Iris pigment epithelial cell (primary cell): ENCODE measurements around the gene TTC21A.
A peak's percentile ranks its signal among the peaks of the same experiment; 100 is the strongest.

ENCODE experiments used
- DNase-seq: peaks from one replicate; pipeline ENCODE4 v3.0.0-alpha.2; 2011; ENCODE audit warnings: low read depth

Gene TTC21A

GRCh38 chr3:39136533-39137434, 29.3 kb downstream of the TTC21A start:
- no peak for DNase-seq

DNA sequence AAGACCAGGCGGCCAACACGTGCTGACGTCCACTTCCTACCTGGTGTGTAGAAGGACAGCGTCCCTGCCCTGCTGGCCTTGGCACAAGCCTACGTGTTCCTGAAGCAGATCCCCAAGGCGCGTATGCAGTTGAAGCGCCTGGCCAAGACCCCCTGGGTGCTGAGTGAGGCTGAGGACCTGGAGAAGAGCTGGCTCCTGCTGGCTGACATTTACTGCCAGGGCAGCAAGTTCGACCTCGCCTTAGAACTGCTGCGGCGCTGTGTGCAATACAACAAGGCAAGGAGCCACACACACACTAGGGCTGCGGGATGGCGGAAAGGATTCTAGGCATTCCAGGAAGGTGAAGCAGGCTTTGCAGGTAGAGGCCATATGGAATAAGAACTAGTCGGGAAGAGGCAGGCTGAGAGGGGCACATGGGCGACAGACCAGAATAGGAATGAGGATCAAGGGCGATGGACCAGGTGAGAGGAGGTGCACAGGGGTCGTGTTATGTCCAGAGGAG, 30.0 kb downstream of the TTC21A start:
- no peak for DNase-seq

GRCh38 chr3:39137991-39138803, 30.7 kb downstream of the TTC21A start:
- no peak for DNase-seq

- peak; percentile 51 for DNase-seq
Measured at GRCh38 chr3:39138804-39139415, 31.4 kb downstream of the TTC21A start.

DNA sequence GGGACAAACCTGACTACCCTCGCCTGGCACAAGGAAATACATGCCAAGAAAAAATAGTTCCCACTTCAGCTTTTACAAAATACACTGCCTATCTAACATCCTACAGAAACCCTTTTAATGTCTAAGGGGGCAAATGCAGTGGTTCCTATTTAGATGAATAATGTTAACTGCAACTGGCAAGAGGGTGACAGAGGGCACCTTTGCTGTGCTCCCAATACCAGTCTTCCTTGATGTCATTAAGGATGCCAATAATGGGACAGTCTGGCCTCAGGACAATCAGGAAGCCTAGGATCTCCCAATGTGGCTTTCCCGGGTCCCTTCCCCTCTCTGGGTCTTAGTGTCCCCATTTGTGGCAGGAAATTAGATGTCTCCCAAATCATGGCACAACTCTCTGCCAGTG, 32.0 kb downstream of the TTC21A start:
- no peak for DNase-seq

- no peak for DNase-seq
Measured at GRCh38 chr3:39140341-39140971, 33.0 kb downstream of the TTC21A start.

DNA sequence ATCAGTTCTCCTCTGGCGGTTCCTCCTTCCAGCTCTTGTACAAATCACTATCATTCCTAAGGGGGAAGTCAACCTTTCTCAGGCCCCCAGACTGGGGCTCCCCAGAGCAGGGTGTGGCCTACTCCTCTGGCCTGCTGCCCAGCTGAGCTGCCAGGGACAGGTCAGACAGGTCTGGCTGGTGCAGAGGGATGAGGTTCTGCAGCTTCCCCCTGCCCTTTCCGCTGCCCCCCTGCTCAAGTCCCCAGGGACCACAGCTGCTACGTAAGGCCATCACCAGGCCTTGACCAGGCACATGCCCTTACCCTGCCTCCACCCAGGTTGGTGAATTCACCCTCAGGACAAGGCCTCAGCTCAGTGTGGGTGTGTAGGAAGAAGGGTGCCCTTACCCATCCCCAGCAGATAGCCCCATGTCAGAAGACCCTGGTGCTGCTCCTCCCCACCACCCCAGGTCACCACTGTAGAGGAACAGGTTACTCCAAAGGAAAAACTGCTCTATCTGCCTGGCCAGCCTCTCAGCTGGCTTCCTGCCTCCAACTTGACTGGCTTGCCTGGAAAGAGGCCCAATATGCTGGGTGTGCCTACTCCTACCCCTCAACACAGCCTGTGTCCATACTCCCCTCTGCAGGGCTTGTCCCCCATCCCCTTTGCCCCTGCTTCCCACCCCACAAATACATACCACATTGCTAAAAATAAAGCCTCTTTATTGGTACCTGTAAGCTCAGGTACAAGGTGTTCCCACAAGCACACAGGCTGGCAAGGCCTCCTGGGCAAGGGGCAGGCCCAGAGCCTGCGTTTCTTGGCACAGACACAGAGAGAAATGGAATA, 33.9 kb downstream of the TTC21A start:
- DNase-seq: peak; percentile 63

GRCh38 chr3:39142067-39142466, 34.6 kb downstream of the TTC21A start:
- DNase-seq: no peak

DNA sequence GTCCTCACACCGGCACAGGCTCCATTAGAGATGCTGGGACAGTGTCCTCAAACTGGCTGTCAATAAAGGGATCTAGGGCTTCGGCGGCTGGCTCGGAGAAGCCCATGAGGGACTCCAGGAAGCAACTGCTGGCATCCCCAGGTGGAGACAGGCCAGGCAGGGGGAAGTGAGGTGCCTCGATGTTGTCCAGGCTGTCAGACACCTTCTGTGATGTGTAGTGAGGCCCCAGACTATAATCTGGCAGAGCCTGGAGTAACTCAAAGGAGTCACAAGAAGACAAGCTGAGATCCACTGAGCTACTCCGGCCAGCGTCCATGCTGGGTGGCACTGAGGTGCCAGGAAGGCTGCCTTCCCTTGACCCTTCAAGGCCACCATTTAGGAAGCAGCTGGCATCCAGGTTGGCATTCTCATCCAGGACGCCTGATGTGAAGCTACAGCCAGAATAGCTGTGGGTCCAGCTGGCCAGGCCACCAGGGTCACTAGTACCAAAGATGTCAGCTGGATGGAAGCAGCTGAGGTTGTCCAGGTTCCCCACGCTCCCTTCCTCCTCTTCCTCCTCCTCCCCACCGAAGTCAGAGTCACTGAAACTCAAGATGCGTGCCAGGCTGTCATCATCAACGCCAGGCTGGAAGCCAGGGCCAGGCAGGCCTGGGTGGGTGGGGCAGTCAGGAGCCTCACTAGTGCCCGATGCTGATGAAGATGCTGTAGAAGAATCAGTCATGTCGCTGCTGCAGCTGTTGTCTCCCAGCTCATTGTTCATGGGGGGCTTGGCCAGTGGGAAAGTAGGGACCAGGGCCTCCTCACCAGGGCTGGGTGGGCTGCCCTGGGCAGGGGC, 35.8 kb downstream of the TTC21A start:
- DNase-seq: no peak

- DNase-seq: no peak
Measured at GRCh38 chr3:39144095-39144747, 36.7 kb downstream of the TTC21A start.

DNA sequence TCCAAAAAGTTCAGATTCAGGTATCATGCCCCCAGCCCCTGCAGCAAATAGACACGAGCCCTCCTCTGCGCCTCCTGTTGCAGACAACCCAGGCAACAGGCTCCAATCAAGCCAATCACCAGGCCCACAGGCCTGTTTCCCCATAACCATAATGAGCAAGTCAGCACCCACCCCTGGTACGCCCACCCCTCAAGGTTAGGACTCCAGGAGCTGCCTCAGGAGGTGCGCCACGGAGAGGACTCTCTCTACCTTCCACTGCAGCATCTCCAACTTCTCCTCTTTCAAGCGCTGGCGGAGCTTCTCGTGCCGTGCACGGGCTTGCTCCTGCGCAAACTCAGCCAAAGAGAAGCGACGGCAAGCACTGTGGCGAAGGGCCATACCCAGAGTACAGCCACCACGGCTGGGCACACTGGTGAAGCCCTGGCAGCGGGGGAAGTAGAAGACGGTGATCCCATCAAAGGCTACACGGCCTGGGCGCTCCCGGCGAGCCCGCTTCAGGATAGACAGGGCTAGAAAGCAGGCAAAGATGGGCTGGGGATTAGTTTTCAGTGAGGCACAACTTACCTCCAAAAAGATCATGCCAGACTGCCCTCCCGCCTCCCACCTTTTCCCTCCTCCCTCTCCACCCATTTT, 37.4 kb downstream of the TTC21A start:
- no peak for DNase-seq

- peak; percentile 57 for DNase-seq
Measured at GRCh38 chr3:39146083-39146501, 38.6 kb downstream of the TTC21A start.

GRCh38 chr3:39146611-39147591, 39.4 kb downstream of the TTC21A start:
- DNase-seq: peak; percentile 99

- peak; percentile 82 for DNase-seq
Measured at GRCh38 chr3:39147711-39148434, 40.4 kb downstream of the TTC21A start.

GRCh38 chr3:39148435-39149058, 41.1 kb downstream of the TTC21A start:
- peak; percentile 43 for DNase-seq

DNA sequence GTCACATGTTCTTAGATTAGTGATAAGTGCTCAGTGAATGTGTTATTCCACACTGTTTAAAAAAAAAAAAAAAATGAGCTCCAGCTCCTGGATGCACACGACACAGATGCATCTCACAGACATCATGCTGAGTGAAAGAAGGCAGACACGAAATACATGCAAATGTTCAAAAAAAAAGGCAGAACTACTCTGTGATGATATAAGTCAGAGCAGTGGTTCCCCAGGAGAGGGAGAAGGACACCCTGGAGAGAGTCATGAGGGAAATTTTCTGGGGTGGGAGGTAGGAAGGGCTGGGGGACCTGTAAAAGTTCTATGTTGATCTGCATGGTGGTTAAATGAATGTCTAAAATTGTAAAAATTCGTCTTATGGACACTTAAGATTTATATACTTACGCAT, 41.6 kb downstream of the TTC21A start:
- no peak for DNase-seq
